H9 (cell line): ENCODE data around the gene LDHA. TPM values are rescaled to one million over a fixed set of nuclear protein-coding genes. Genes with fewer than 3 reads are reported as not detected.

Experiments used
- DNase-seq: peaks from one replicate; pipeline ENCODE4 v3.0.0-alpha.2; 2017
- H2AFZ ChIP-seq: one replicate; pipeline ENCODE4 v1.6.1; 2013; ENCODE audit warnings: mild to moderate bottlenecking, low read length, control low read depth, moderate library complexity
- H2AK5ac ChIP-seq: 2 replicates; pipeline ENCODE4 v1.6.1; 2013; ENCODE audit warnings: low read length, control low read depth, mixed read lengths; ENCODE audit not compliant: insufficient read length
- H2BK120ac ChIP-seq: one replicate; pipeline ENCODE4 v1.6.1; 2013; ENCODE audit warnings: low read depth, mild to moderate bottlenecking, low read length, control low read depth, inconsistent platforms; ENCODE audit not compliant: poor library complexity, severe bottlenecking
- H2BK12ac ChIP-seq: 2 replicates; pipeline ENCODE4 v1.6.1; 2013; ENCODE audit warnings: low read length, control low read depth, mixed read lengths, low read depth; ENCODE audit not compliant: insufficient read length
- H2BK15ac ChIP-seq: 2 replicates; pipeline ENCODE4 v1.6.1; 2013; ENCODE audit warnings: low read depth, low read length, control low read depth
- H2BK20ac ChIP-seq: one replicate; pipeline ENCODE4 v1.6.1; 2013; ENCODE audit warnings: low read depth, mild to moderate bottlenecking, low read length, control low read depth, inconsistent platforms; ENCODE audit not compliant: poor library complexity, severe bottlenecking
- H2BK5ac ChIP-seq: 2 replicates; pipeline ENCODE4 v1.6.1; 2013; ENCODE audit warnings: low read length, control low read depth, mixed read lengths; ENCODE audit not compliant: insufficient read length
- H3K14ac ChIP-seq: 2 replicates; pipeline ENCODE4 v1.6.1; 2013; ENCODE audit warnings: low read length, control low read depth; ENCODE audit not compliant: insufficient read depth
- H3K18ac ChIP-seq: 2 replicates; pipeline ENCODE4 v1.6.1; 2013; ENCODE audit warnings: low read depth, mild to moderate bottlenecking, mixed read lengths, low read length, control low read depth; ENCODE audit not compliant: insufficient read length
- H3K23ac ChIP-seq: 2 replicates; pipeline ENCODE4 v1.6.1; 2013; ENCODE audit warnings: low read length, control low read depth, mixed read lengths, low read depth; ENCODE audit not compliant: insufficient read length
- H3K23me2 ChIP-seq: 2 replicates; pipeline ENCODE4 v1.6.1; 2013; ENCODE audit warnings: low read depth, mild to moderate bottlenecking, mixed read lengths, low read length, control low read depth; ENCODE audit not compliant: insufficient read length, poor library complexity, severe bottlenecking
- H3K27ac ChIP-seq: 2 replicates; pipeline ENCODE4 v1.5.1; 2013; ENCODE audit warnings: low read length, control low read depth, mixed read lengths, low read depth; ENCODE audit not compliant: insufficient read length
- H3K27me3 ChIP-seq: 2 replicates; pipeline ENCODE4 v1.6.1; 2013; ENCODE audit warnings: low read length, control low read depth, inconsistent platforms; ENCODE audit not compliant: insufficient read depth
- H3K4ac ChIP-seq: 2 replicates; pipeline ENCODE4 v1.6.1; 2013; ENCODE audit warnings: low read depth, mild to moderate bottlenecking, control low read depth, inconsistent platforms, low read length, moderate library complexity
- H3K4me1 ChIP-seq: 2 replicates; pipeline ENCODE4 v1.6.1; 2013; ENCODE audit warnings: low read length, control low read depth, inconsistent platforms; ENCODE audit not compliant: insufficient read depth
- H3K4me2 ChIP-seq: 2 replicates; pipeline ENCODE4 v1.6.1; 2013; ENCODE audit warnings: low read length, control low read depth, mixed read lengths; ENCODE audit not compliant: insufficient read length, insufficient read depth
- H3K56ac ChIP-seq: 2 replicates; pipeline ENCODE4 v1.6.1; 2013; ENCODE audit warnings: low read depth, mild to moderate bottlenecking, mixed read lengths, low read length, control low read depth; ENCODE audit not compliant: insufficient read length
- H3K79me1 ChIP-seq: 2 replicates; pipeline ENCODE4 v1.6.1; 2013; ENCODE audit warnings: low read depth, mild to moderate bottlenecking, moderate library complexity, low read length, control low read depth, inconsistent platforms; ENCODE audit not compliant: insufficient read depth, poor library complexity, severe bottlenecking
- H3K79me2 ChIP-seq: 2 replicates; pipeline ENCODE4 v1.6.1; 2013; ENCODE audit warnings: low read length, control low read depth, inconsistent platforms; ENCODE audit not compliant: insufficient read depth
- H3K9ac ChIP-seq: 2 replicates; pipeline ENCODE4 v1.6.1; 2013; ENCODE audit warnings: low read length, control low read depth, mixed read lengths; ENCODE audit not compliant: insufficient read length; ENCODE audit errors: extremely low read depth
- H3K9me3 ChIP-seq: one replicate; pipeline ENCODE4 v1.6.1; 2013; ENCODE audit warnings: low read depth, low read length, inconsistent platforms; ENCODE audit not compliant: control insufficient read depth
- H3T11ph ChIP-seq: one replicate; pipeline ENCODE4 v1.6.1; 2013; ENCODE audit warnings: mild to moderate bottlenecking, low read length, control low read depth, inconsistent platforms
- H4K20me1 ChIP-seq: one replicate; pipeline ENCODE4 v1.6.1; 2013; ENCODE audit not compliant: control insufficient read depth, insufficient read length, insufficient read depth
- H4K5ac ChIP-seq: 2 replicates; pipeline ENCODE4 v1.6.1; 2013; ENCODE audit warnings: low read depth, mild to moderate bottlenecking, mixed read lengths, low read length, control low read depth; ENCODE audit not compliant: insufficient read length
- H4K8ac ChIP-seq: replicated peaks from 2 replicates; pipeline ENCODE4 v1.6.1; 2013; ENCODE audit warnings: low read length, control low read depth, mixed read lengths, low read depth; ENCODE audit not compliant: insufficient read length
- H4K91ac ChIP-seq: 2 replicates; pipeline ENCODE4 v1.6.1; 2013; ENCODE audit warnings: low read depth, mild to moderate bottlenecking, moderate library complexity, mixed read lengths, low read length, control low read depth; ENCODE audit not compliant: insufficient read length
- H3K27ac Mint-ChIP-seq, 3 experiments: 2 replicates in 2 of 3; 3 replicates in 1 of 3; pipeline ENCODE4 v1.8.0; 2020 to 2021; ENCODE audit warnings: mixed read lengths in 3 of 3, mild to moderate bottlenecking in 1 of 3, moderate library complexity in 1 of 3
- H3K27me3 Mint-ChIP-seq: 2 replicates; pipeline ENCODE4 v1.8.0; 2021; ENCODE audit warnings: low read depth, mild to moderate bottlenecking, moderate library complexity, mixed read lengths
- H3K36me3 Mint-ChIP-seq, 3 experiments: 2 replicates in 2 of 3; 3 replicates in 1 of 3; pipeline ENCODE4 v1.8.0; 2020 to 2021; ENCODE audit warnings: low read depth in 3 of 3, mixed read lengths in 3 of 3; ENCODE audit not compliant: insufficient read depth in 1 of 3
- H3K4me1 Mint-ChIP-seq, 2 experiments: 2 replicates each; pipeline ENCODE4 v1.8.0; 2020; ENCODE audit warnings: mixed read lengths in 2 of 2
- H3K4me3 Mint-ChIP-seq, 2 experiments: 2 replicates in 1 of 2; 3 replicates in 1 of 2; pipeline ENCODE4 v1.8.0; 2020 to 2021; ENCODE audit warnings: mild to moderate bottlenecking in 2 of 2, mixed read lengths in 2 of 2, moderate library complexity in 1 of 2
- H3K9me3 Mint-ChIP-seq, 2 experiments: 2 replicates in 1 of 2; 3 replicates in 1 of 2; pipeline ENCODE4 v1.8.0; 2020; ENCODE audit warnings: mild to moderate bottlenecking in 2 of 2, mixed read lengths in 2 of 2, moderate library complexity in 1 of 2
- WGBS: extraction: QIAGEN DNeasy Blood & Tissue Kit; methylation state at CpG from one replicate; pipeline ENCODE4 v1.1.7; 2013; ENCODE audit warnings: missing lambda C conversion rate, low lambda C conversion rate, mixed read lengths; ENCODE audit not compliant: insufficient read length; ENCODE audit errors: extremely low coverage; 5-methylcytosine and 5-hydroxymethylcytosine counted together
- total RNA-seq: library from RNA; stranded (reverse); gene quantifications from 2 replicates; pipeline ENCODE4 v1.2.1, GENCODE V29; 2021
- TF ChIP-seq, protein P1 (sequence below): fragments of 200-600 bp; sonication (generic); conservative IDR thresholded peaks from 3 replicates; pipeline ENCODE4 v1.8.0; 2021; ENCODE audit warnings: antibody characterized with exemption, mild to moderate bottlenecking

LDHA gene
- total RNA-seq, 1 experiment from 2014 or later: 720 TPM

DNA sequence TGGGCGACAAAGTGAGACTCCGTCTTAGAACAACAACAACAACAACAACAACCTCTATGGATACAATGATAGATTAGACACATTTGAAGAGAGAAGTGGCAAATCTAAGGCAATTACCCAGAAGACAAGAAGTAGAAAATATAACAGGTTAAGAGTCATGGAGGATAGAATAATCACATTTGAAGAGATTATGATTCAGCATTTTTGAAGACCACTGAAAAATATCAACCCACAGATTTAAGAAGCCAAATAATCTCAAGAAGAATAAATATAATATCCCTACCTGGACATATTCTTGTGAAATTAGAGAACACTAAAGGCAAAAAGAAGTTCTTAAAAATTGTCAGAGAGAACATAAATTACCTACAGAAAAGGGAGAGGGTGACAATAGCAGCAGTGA lies 25.7 kb downstream of the LDHA start:
- Histone ChIP-seq H3K23me2 (no peaks in the 10 kb centered on the region), H4K5ac (no peak overlapping the region), H2BK15ac (no peak overlapping the region), H2BK120ac (no peak overlapping the region), H3K4me2 (no peak overlapping the region), H3K79me2 (no peaks in the 10 kb centered on the region), H3K27me3 (no peaks in the 10 kb centered on the region), H3K79me1 (no peaks in the 10 kb centered on the region), H3K23ac (no peak overlapping the region), H2BK20ac (no peak overlapping the region), H2AFZ (no peak overlapping the region), H3K18ac (no peak overlapping the region), H2BK12ac (no peak overlapping the region), H3K9ac (no peak overlapping the region), H3K4ac (no peak overlapping the region), H3K14ac (no peak overlapping the region), H4K20me1 (no peaks in the 10 kb centered on the region), H2BK5ac (no peak overlapping the region), H4K8ac (no peak overlapping the region), H3K56ac (no peak overlapping the region), H3K4me1 (no peaks in the 10 kb centered on the region), H3K27ac (no peak overlapping the region), H4K91ac (no peak overlapping the region), H3K9me3 (no peaks in the 10 kb centered on the region), H2AK5ac (no peak overlapping the region), H3T11ph (no peak overlapping the region)
- Mint-ChIP-seq H3K36me3 (no peaks in the 10 kb centered on the region), H3K4me3 (no peak overlapping the region), H3K4me1 (no peaks in the 10 kb centered on the region), H3K9me3 (no peaks in the 10 kb centered on the region), H3K27ac (peak overlapping the region in 1 of 3 experiments; percentile 45; a peak in 1 of 7 replicates), H3K27me3 (no peaks in the 10 kb centered on the region)
- no peak for DNase-seq
- WGBS: no CpG with 5 or more reads among the region's 2 CpGs
- TF ChIP-seq, protein P1, sequence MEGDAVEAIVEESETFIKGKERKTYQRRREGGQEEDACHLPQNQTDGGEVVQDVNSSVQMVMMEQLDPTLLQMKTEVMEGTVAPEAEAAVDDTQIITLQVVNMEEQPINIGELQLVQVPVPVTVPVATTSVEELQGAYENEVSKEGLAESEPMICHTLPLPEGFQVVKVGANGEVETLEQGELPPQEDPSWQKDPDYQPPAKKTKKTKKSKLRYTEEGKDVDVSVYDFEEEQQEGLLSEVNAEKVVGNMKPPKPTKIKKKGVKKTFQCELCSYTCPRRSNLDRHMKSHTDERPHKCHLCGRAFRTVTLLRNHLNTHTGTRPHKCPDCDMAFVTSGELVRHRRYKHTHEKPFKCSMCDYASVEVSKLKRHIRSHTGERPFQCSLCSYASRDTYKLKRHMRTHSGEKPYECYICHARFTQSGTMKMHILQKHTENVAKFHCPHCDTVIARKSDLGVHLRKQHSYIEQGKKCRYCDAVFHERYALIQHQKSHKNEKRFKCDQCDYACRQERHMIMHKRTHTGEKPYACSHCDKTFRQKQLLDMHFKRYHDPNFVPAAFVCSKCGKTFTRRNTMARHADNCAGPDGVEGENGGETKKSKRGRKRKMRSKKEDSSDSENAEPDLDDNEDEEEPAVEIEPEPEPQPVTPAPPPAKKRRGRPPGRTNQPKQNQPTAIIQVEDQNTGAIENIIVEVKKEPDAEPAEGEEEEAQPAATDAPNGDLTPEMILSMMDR: no peak
